H1 (cell line): ENCODE data around the gene KIF15. TPM values are rescaled to one million over a fixed set of nuclear protein-coding genes. Genes with fewer than 3 reads are reported as not detected.
A peak's percentile ranks its signal among the peaks of the same experiment; 100 is the strongest.

Experiments used
- CTCF ChIA-PET: fragments of 300-600 bp; sonication (Branson Sonifier 250); formaldehyde crosslinking; loops from one replicate; lab custom pipeline; 2021; ENCODE audit not compliant: partially characterized antibody; lab: Charles Lee
- POLR2A ChIA-PET: fragments of 300-600 bp; sonication (Branson Sonifier 250); formaldehyde crosslinking; loops from one replicate; lab custom pipeline; 2021; ENCODE audit warnings: inconsistent platforms; ENCODE audit not compliant: partially characterized antibody; lab: Charles Lee
- DNase-seq, 2 experiments: peaks; one replicate each; pipeline versions ENCODE4 v3.0.0 to v3.0.0-alpha.2; 2010 to 2022; ENCODE audit warnings: low spot score in 2 of 2, low read depth in 1 of 2, mixed read lengths in 1 of 2
- FAIRE-seq: peaks from 2 replicates; lab custom pipeline; 2011; peaks lifted over from hg19 to GRCh38; lab: Jason Lieb, UNC
- H2AFZ ChIP-seq: 2 replicates; pipeline ENCODE4 v1.8.1; 2012; ENCODE audit warnings: low read length, inconsistent platforms
- H2AK5ac ChIP-seq: 2 replicates; pipeline ENCODE4 v1.6.1; 2013; ENCODE audit warnings: low read depth, low read length
- H2BK120ac ChIP-seq: replicated peaks from 2 replicates; pipeline ENCODE3; 2013; ENCODE audit warnings: low read depth, low read length, inconsistent platforms
- H2BK12ac ChIP-seq: 2 replicates; pipeline ENCODE4 v1.6.1; 2013; ENCODE audit warnings: low read depth, low read length
- H2BK15ac ChIP-seq: 2 replicates; pipeline ENCODE4 v1.6.1; 2013; ENCODE audit warnings: low read length
- H2BK20ac ChIP-seq: 2 replicates; pipeline ENCODE4 v1.6.1; 2013; ENCODE audit warnings: low read length
- H2BK5ac ChIP-seq: 2 replicates; pipeline ENCODE4 v1.6.1; 2013; ENCODE audit warnings: low read depth, low read length
- H3K14ac ChIP-seq: 2 replicates; pipeline ENCODE4 v1.6.1; 2013; ENCODE audit warnings: inconsistent platforms; ENCODE audit not compliant: insufficient read length
- H3K18ac ChIP-seq: 2 replicates; pipeline ENCODE4 v1.6.1; 2013; ENCODE audit warnings: low read length; ENCODE audit errors: extremely low read depth
- H3K23ac ChIP-seq: 2 replicates; pipeline ENCODE4 v1.6.1; 2013; ENCODE audit warnings: inconsistent platforms; ENCODE audit not compliant: insufficient read length
- H3K23me2 ChIP-seq: 2 replicates; pipeline ENCODE4 v1.6.1; 2013; ENCODE audit warnings: low read depth, low read length
- H3K27ac ChIP-seq: 2 replicates; pipeline ENCODE4 v1.6.1; 2011; ENCODE audit warnings: low read depth, low read length, inconsistent platforms
- H3K27me3 ChIP-seq, 4 experiments: replicated peaks in 1 of 4; 1 replicate in 1 of 4; 2 replicates in 3 of 4; pipeline versions ENCODE4 v1.6.1 to v1.8.1; 2011 to 2013; ENCODE audit warnings: low read length in 3 of 4, mild to moderate bottlenecking in 3 of 4, inconsistent platforms in 2 of 4, mixed read lengths in 2 of 4, moderate library complexity in 1 of 4; ENCODE audit not compliant: control insufficient read depth in 3 of 4, insufficient read depth in 3 of 4; ENCODE audit errors: extremely low read depth in 1 of 4
- H3K36me3 ChIP-seq, 4 experiments: 2 replicates each; pipeline versions ENCODE4 v1.6.1 to v1.8.1; 2011 to 2013; ENCODE audit warnings: mild to moderate bottlenecking in 4 of 4, low read length in 3 of 4, moderate library complexity in 2 of 4, control low read depth in 1 of 4, inconsistent platforms in 1 of 4; ENCODE audit not compliant: insufficient read depth in 4 of 4, control insufficient read depth in 2 of 4
- H3K4ac ChIP-seq: replicated peaks from 2 replicates; pipeline ENCODE3; 2013; ENCODE audit warnings: low read length, low read depth, mixed read lengths, inconsistent platforms; ENCODE audit not compliant: insufficient read length
- H3K4me1 ChIP-seq, 4 experiments: replicated peaks in 1 of 4; 1 replicate in 1 of 4; 2 replicates in 3 of 4; pipeline versions ENCODE4 v1.6.1 to v1.8.1; 2011 to 2013; ENCODE audit warnings: low read length in 3 of 4, inconsistent platforms in 2 of 4, mixed read lengths in 1 of 4; ENCODE audit not compliant: insufficient read depth in 4 of 4, control insufficient read depth in 3 of 4
- H3K4me2 ChIP-seq, 2 experiments: 2 replicates each; pipeline versions ENCODE4 v1.6.1 to v1.8.1; 2011 to 2013; ENCODE audit warnings: low read depth in 2 of 2, low read length in 2 of 2, control low read depth in 1 of 2, inconsistent platforms in 1 of 2, mild to moderate bottlenecking in 1 of 2; ENCODE audit not compliant: insufficient read depth in 1 of 2
- H3K4me3 ChIP-seq, 4 experiments: fragments of 200-600, 300-600 bp in 1 of 4; sonication (generic), shearing (Covaris generic), sonication (Bioruptor Twin) in 1 of 4; 2 replicates each; pipeline versions ENCODE4 v1.5.1 to v1.8.1; 2011 to 2016; ENCODE audit warnings: low read length in 4 of 4, low read depth in 3 of 4, control low read depth in 2 of 4, inconsistent platforms in 2 of 4, mild to moderate bottlenecking in 2 of 4, mixed read lengths in 1 of 4, moderate library complexity in 1 of 4; ENCODE audit not compliant: insufficient read depth in 2 of 4; ENCODE audit errors: extremely low read depth in 1 of 4
- H3K56ac ChIP-seq: replicated peaks from 2 replicates; pipeline ENCODE3; 2013; ENCODE audit warnings: low read depth, mild to moderate bottlenecking, mixed read lengths, low read length, inconsistent platforms; ENCODE audit not compliant: insufficient read length
- H3K79me1 ChIP-seq: 2 replicates; pipeline ENCODE4 v1.6.1; 2013; ENCODE audit warnings: low read depth, low read length, control low read depth
- H3K79me2 ChIP-seq, 2 experiments: 2 replicates each; pipeline versions ENCODE4 v1.6.1 to v1.8.1; 2012 to 2013; ENCODE audit warnings: low read length in 2 of 2, mild to moderate bottlenecking in 2 of 2, inconsistent platforms in 1 of 2; ENCODE audit not compliant: insufficient read depth in 2 of 2, control insufficient read depth in 1 of 2
- H3K9ac ChIP-seq, 4 experiments: replicated peaks in 1 of 4; 1 replicate in 1 of 4; 2 replicates in 3 of 4; pipeline versions ENCODE4 v1.6.1 to v1.8.1; 2011 to 2013; ENCODE audit warnings: low read depth in 3 of 4, low read length in 3 of 4, control low read depth in 2 of 4, mild to moderate bottlenecking in 2 of 4, moderate library complexity in 2 of 4, inconsistent platforms in 1 of 4; ENCODE audit errors: extremely low read depth in 1 of 4
- H3K9me3 ChIP-seq, 2 experiments: 2 replicates each; pipeline versions ENCODE4 v1.6.1 to v1.8.1; 2012 to 2013; ENCODE audit warnings: mild to moderate bottlenecking in 2 of 2, moderate library complexity in 2 of 2, control low read depth in 1 of 2, inconsistent platforms in 1 of 2, low read depth in 1 of 2, low read length in 1 of 2, mixed read lengths in 1 of 2; ENCODE audit not compliant: insufficient read depth in 2 of 2
- H4K20me1 ChIP-seq, 2 experiments: replicated peaks in 1 of 2; 2 replicates each; pipeline versions ENCODE3 to v1.8.1; 2011 to 2013; ENCODE audit warnings: inconsistent platforms in 2 of 2, low read length in 2 of 2, mild to moderate bottlenecking in 1 of 2; ENCODE audit not compliant: insufficient read depth in 2 of 2, control insufficient read depth in 1 of 2
- H4K5ac ChIP-seq: 2 replicates; pipeline ENCODE4 v1.6.1; 2013; ENCODE audit warnings: low read length, low read depth, mixed read lengths, inconsistent platforms; ENCODE audit not compliant: insufficient read length
- H4K8ac ChIP-seq: 2 replicates; pipeline ENCODE4 v1.8.0; 2013; ENCODE audit warnings: mild to moderate bottlenecking, moderate library complexity, low read length, inconsistent platforms; ENCODE audit not compliant: insufficient read depth; ENCODE audit errors: extremely low read depth
- H4K91ac ChIP-seq: replicated peaks from 2 replicates; pipeline ENCODE3; 2013; ENCODE audit warnings: low read length, mixed read lengths, inconsistent platforms; ENCODE audit not compliant: insufficient read length
- GABPA ChIP-seq: IDR thresholded peaks from 2 replicates; pipeline ENCODE4 v1.6.1; 2011; ENCODE audit warnings: mild to moderate bottlenecking, low read length, moderate library complexity, borderline replicate concordance; ENCODE audit not compliant: insufficient read depth
- ZNF274 ChIP-seq: IDR thresholded peaks from 2 replicates; pipeline ENCODE4 v1.7.0; 2012; ENCODE audit warnings: low read length, borderline replicate concordance; ENCODE audit errors: extremely low read depth
- WGBS, 2 experiments: shearing (Covaris generic) in 1 of 2; methylation state at CpG; one replicate each; pipeline versions ENCODE4 v1.1.6 to v1.1.7; 2013 to 2015; ENCODE audit warnings: low lambda C conversion rate in 2 of 2, mixed read lengths in 2 of 2, inconsistent platforms in 1 of 2, low coverage in 1 of 2, missing lambda C conversion rate in 1 of 2; ENCODE audit not compliant: insufficient replicate concordance in 2 of 2, insufficient coverage in 1 of 2, insufficient read length in 1 of 2; ENCODE audit errors: extremely low coverage in 1 of 2, missing lambda C conversion rate in 1 of 2; 5-methylcytosine and 5-hydroxymethylcytosine counted together
- polyA plus RNA-seq, 7 experiments: library from polyadenylated mRNA; depleted of rRNA in 3 of 7; stranded (reverse) in 5 of 7; unstranded in 2 of 7; fragments of >200 nt in 5 of 7; fragments of 200-250 nt in 2 of 7; gene quantifications; 1 replicate in 5 of 7; 2 replicates in 1 of 7; 4 replicates in 1 of 7; pipeline versions ENCODE4 v1.2.1 to v1.2.3, GENCODE V29; 2011 to 2013; ENCODE audit warnings: missing spikeins in 2 of 7, mixed read lengths in 2 of 7
- total RNA-seq: library from RNA; stranded (reverse); fragmentation: NEBNext Ultra II Directional; extraction: Animal tissue kit (Norgen Biotek cat#: 25700); gene quantifications from 2 replicates; pipeline ENCODE4 v1.2.1, GENCODE V29; 2021

The KIF15 gene
- total and polyA plus RNA-seq, 2 of the 8 experiments (the other 6 are each of a cell fraction or from before 2014, with no cell fraction given) = 4.2 to 25.5 TPM

GRCh38 chr3:44734646-44735168 is 26.9 kb upstream of the KIF15 start:
- no peak overlapping the region for H3K4me3 ChIP-seq
- no peak overlapping the region for H2BK20ac ChIP-seq
- POLR2A ChIA-PET = no interaction called here
- H4K8ac ChIP-seq = no peak overlapping the region
- CTCF ChIA-PET = interaction anchor here (1.8 kb wide), 1 partner anchor 13 kb away, joined by 4 read pairs; no protein-coding TSS in a partner anchor
- H4K20me1 ChIP-seq = no peaks in the 10 kb centered on the region
- H3K9me3 ChIP-seq = peaks cover 64 to 66% of the 10 kb centered on the region in 2 experiments
- no peak overlapping the region for H2AFZ ChIP-seq
- H3K18ac ChIP-seq = no peak overlapping the region
- H3K4me2 ChIP-seq = no peak overlapping the region
- no peak overlapping the region for H3K56ac ChIP-seq
- peaks cover 4 to 50% (median 29%) of the 10 kb centered on the region in 4 experiments; a peak in 6 of 8 replicates for H3K36me3 ChIP-seq
- no peak for FAIRE-seq
- H3K27me3 ChIP-seq = no peaks in the 10 kb centered on the region
- no peaks in the 10 kb centered on the region for H3K4me1 ChIP-seq
- no peaks in the 10 kb centered on the region for H3K23me2 ChIP-seq
- H2AK5ac ChIP-seq = no peak overlapping the region
- no peak overlapping the region for H2BK120ac ChIP-seq
- no peaks in the 10 kb centered on the region for H3K79me2 ChIP-seq
- no peak for DNase-seq
- no peak overlapping the region for H2BK12ac ChIP-seq
- H4K91ac ChIP-seq = no peak overlapping the region
- no peak overlapping the region for H3K9ac ChIP-seq
- no peak overlapping the region for H3K4ac ChIP-seq
- no peaks in the 10 kb centered on the region for H3K79me1 ChIP-seq
- TF ChIP-seq GABPA (no peak), ZNF274 (peak; percentile 93)
- TF ChIP-seq, all 59 proteins: peak for 1
- 92% methylated on average over 3 of the region's 3 CpGs; no CpG with 5 or more reads in 1 of the 2 experiments for WGBS, 2 experiments
- Histone ChIP-seq H2BK5ac (no peak overlapping the region), H3K23ac (no peak overlapping the region), H2BK15ac (no peak overlapping the region), H4K5ac (no peak overlapping the region), H3K14ac (no peak overlapping the region), H3K27ac (no peak overlapping the region)
